ENCODE results near the gene RAC2. TPM values are rescaled to one million over a fixed set of nuclear protein-coding genes. Genes with fewer than 3 reads are reported as not detected.

RAC2 gene
- total and polyA plus RNA-seq, 9 of the 15 experiments (the other 6 are each of a cell fraction or from before 2014, with no cell fraction given), result 22.7 to 103 (median 43.3) TPM

GRCh38 chr22:37242395-37242918 lies 1.6 kb downstream of the RAC2 start (continued):
- TF ChIP-seq ZNF146 (CRISPR knock-in tag; IDR thresholded peaks at IDR 0.05; ENCODE audit: unreplicated experiment) (no peak), ZKSCAN8 (CRISPR knock-in tag; IDR thresholded peaks at IDR 0.05) (peak; percentile 48; the same call in 1 of the 2 replicates), TRIM28 (IDR thresholded peaks at IDR 0.05) (0 out of 2 replicates have a peak, but pooled peaks have one; percentile 24), BMI1 (IDR thresholded peaks at IDR 0.05; ENCODE audit: low read length) (no peak), TCF3 (CRISPR knock-in tag; IDR thresholded peaks at IDR 0.05) (peak; percentile 91), RAD51 (IDR thresholded peaks at IDR 0.05; ENCODE audit: borderline replicate concordance, low read depth) (0 out of 2 replicates have a peak, but pooled peaks have one; percentile 10), ZNF41 (CRISPR knock-in tag; conservative IDR thresholded peaks at IDR 0.05) (no peak), JUND (IDR thresholded peaks at IDR 0.05; ENCODE audit: borderline replicate concordance, low read depth, low read length) (peak; percentile 83), JUND (tag; IDR thresholded peaks at IDR 0.05; ENCODE audit: borderline replicate concordance, low read depth, low read length) (peak; percentile 67; the same call in 1 of the 3 replicates), ZNF668 (CRISPR knock-in tag; IDR thresholded peaks at IDR 0.05) (no peak), RBFOX2 (IDR thresholded peaks at IDR 0.05; ENCODE audit: low read depth, low read length) (peak; percentile 76), SPI1 (IDR thresholded peaks at IDR 0.05; ENCODE audit: borderline replicate concordance, low read depth, low read length) (peak; percentile 96), CTBP1 (IDR thresholded peaks at IDR 0.05; ENCODE audit: borderline replicate concordance) (peak; percentile 91), NFE2L1 (tag; IDR thresholded peaks at IDR 0.05; ENCODE audit: borderline replicate concordance, low read depth) (no peak), SOX6 (IDR thresholded peaks at IDR 0.05) (peak; percentile 89), EP400 (IDR thresholded peaks at IDR 0.05) (peak; percentile 86), ZFP30 (CRISPR knock-in tag; IDR thresholded peaks at IDR 0.05; ENCODE audit: borderline replicate concordance) (no peak), RBM14 (IDR thresholded peaks at IDR 0.05; ENCODE audit: borderline replicate concordance, insufficient read depth, low read depth, low read length) (no peak), HMGN3 (IDR thresholded peaks at IDR 0.05; ENCODE audit: borderline replicate concordance, extremely low read depth, insufficient read length, low read depth, low read length) (peak; percentile 56), KAT8 (IDR thresholded peaks at IDR 0.05; ENCODE audit: low read depth) (no peak), ZNF695 (CRISPR knock-in tag; IDR thresholded peaks at IDR 0.05) (no peak), ZNF23 (CRISPR knock-in tag; IDR thresholded peaks at IDR 0.05) (no peak), NFYB (IDR thresholded peaks at IDR 0.05; ENCODE audit: extremely low read depth, insufficient read length) (no peak), BRCA1 (IDR thresholded peaks at IDR 0.05) (no peak), BRCA1 (CRISPR knock-in tag; IDR thresholded peaks at IDR 0.05) (no peak), YBX1 (IDR thresholded peaks at IDR 0.05) (no peak), RCOR1 (IDR thresholded peaks at IDR 0.05; ENCODE audit: borderline replicate concordance in 1 of 2, low read depth in 2 of 2, low read length in 2 of 2) (peak in 1 of 2 experiments; percentile 87; a peak in 3 of 4 replicates), CHD4 (IDR thresholded peaks at IDR 0.05; ENCODE audit: insufficient read depth, insufficient replicate concordance, low read depth, low read length, poor library complexity, severe bottlenecking) (no peak), KLF13 (tag; IDR thresholded peaks at IDR 0.05; ENCODE audit: borderline replicate concordance, low read depth) (peak; percentile 65; the same call in 1 of the 2 replicates), TCF7 (IDR thresholded peaks at IDR 0.05; ENCODE audit: borderline replicate concordance) (0 out of 2 replicates have a peak, but pooled peaks have one; percentile 43), ZKSCAN3 (CRISPR knock-in tag; IDR thresholded peaks at IDR 0.05) (no peak), GATA2 (CRISPR knock-in tag; IDR thresholded peaks at IDR 0.05) (peak; percentile 96), PCBP2 (IDR thresholded peaks at IDR 0.05; ENCODE audit: low read depth, low read length, poor library complexity, severe bottlenecking) (no peak), LEF1 (IDR thresholded peaks at IDR 0.05) (peak; percentile 77)

Data from K562 (cell line).